ENCODE results near the gene MRPL55. TPM values are rescaled to one million over a fixed set of nuclear protein-coding genes. Genes with fewer than 3 reads are reported as not detected.

The MRPL55 gene
- total and polyA plus RNA-seq, 2 of the 13 experiments (the other 11 are each of a cell fraction or from before 2014, with no cell fraction given): 58.6 to 92.9 TPM

- TF ChIP-seq AKNA (CRISPR knock-in tag; IDR thresholded peaks at IDR 0.05; ENCODE audit: borderline replicate concordance): no peak
- no peak for TF ChIP-seq FOSL1 (CRISPR knock-in tag; IDR thresholded peaks at IDR 0.05; ENCODE audit: borderline replicate concordance)
- TF ChIP-seq THRA (CRISPR knock-in tag; IDR thresholded peaks at IDR 0.05; ENCODE audit: borderline replicate concordance): no peak
Observed at GRCh38 chr1:228068359-228068758, 40.7 kb downstream of the MRPL55 start (continued).

- ChIA-PET CTCF (ENCODE audit: low intra/inter-chr PET ratio, low total read pairs) (no interaction called here), POLR2A (no interaction called here)
- H2AFZ ChIP-seq (ENCODE audit: low read length): no peak overlapping the region
- H3K79me2 ChIP-seq (ENCODE audit: insufficient read depth, low read length): no peaks in the 10 kb centered on the region
- no peaks in the 10 kb centered on the region for H4K20me1 ChIP-seq (ENCODE audit: insufficient read depth, low read length)
- no peak for FAIRE-seq
- no peaks in the 10 kb centered on the region for H3K4me1 ChIP-seq (ENCODE audit: insufficient read depth, low read length)
- in situ Hi-C loops (cut with HindIII; ENCODE audit: extremely low pct_ligation_motif_present, low pct_unique_long_range_greater_than_20kb) (no loop called here), intact Hi-C loops (cut with micrococcal nuclease; ENCODE audit: unreplicated experiment) (no loop called here)
- H3K4me3 ChIP-seq (replicated peaks in 1 of 3; ENCODE audit: insufficient read depth in 1 of 3, low read depth in 2 of 3, low read length in 3 of 3): no peak overlapping the region
- H3K36me3 ChIP-seq (replicated peaks in 1 of 2; ENCODE audit: control insufficient read depth in 1 of 2, insufficient read depth in 2 of 2, low read length in 2 of 2): no peaks in the 10 kb centered on the region
- H3K9ac ChIP-seq (ENCODE audit: insufficient read depth, low read depth, low read length): no peak overlapping the region
- no peak overlapping the region for H3K4me2 ChIP-seq (ENCODE audit: low read depth, low read length)
- peaks cover 8 to 31% of the 10 kb centered on the region in 2 experiments; a peak in 4 of 5 replicates for H3K27me3 ChIP-seq (ENCODE audit: control insufficient read depth in 1 of 2, insufficient read depth in 2 of 2, low read length in 2 of 2)
- no peaks in the 10 kb centered on the region for H3K9me3 ChIP-seq (ENCODE audit: low read length)
- 18% methylated on average over 9 of the region's 10 CpGs for WGBS (ENCODE audit: low lambda C conversion rate)
- no peak overlapping the region for H3K27ac ChIP-seq (ENCODE audit: extremely low read length, insufficient read depth, low read length)
- ATAC-seq: no peak
- no peak for DNase-seq (ENCODE audit: low spot score)
- no peak for TF ChIP-seq ESRRA (CRISPR knock-in tag; IDR thresholded peaks at IDR 0.05; ENCODE audit: low read depth)
- TF ChIP-seq TRAFD1 (CRISPR knock-in tag; IDR thresholded peaks at IDR 0.05; ENCODE audit: borderline replicate concordance): no peak
- TF ChIP-seq NFIB (CRISPR knock-in tag; IDR thresholded peaks at IDR 0.05; ENCODE audit: borderline replicate concordance): no peak
- TF ChIP-seq MTF2 (CRISPR knock-in tag; IDR thresholded peaks at IDR 0.05; ENCODE audit: borderline replicate concordance): no peak
- TF ChIP-seq ZNF276 (CRISPR knock-in tag; IDR thresholded peaks at IDR 0.05; ENCODE audit: low read depth): no peak
- no peak for TF ChIP-seq ZNF580 (CRISPR knock-in tag; IDR thresholded peaks at IDR 0.05; ENCODE audit: borderline replicate concordance, low read depth)
- BruUV-seq (replicated peaks): no TSS peak
Observed at GRCh38 chr1:228066891-228067654, 42.0 kb downstream of the MRPL55 start.

All from HepG2 (cell line).